Fibroblast of skin of left biceps (primary cell): Measurements from ENCODE around the gene ZP3.
"Not testable (repeated sequence)": the region's sequence is repeated elsewhere in the genome, so short reads cannot be mapped to it uniquely, and the experiment has no call there.

Experiments used
- DNase-seq, 2 experiments: peaks; one replicate each; pipeline ENCODE4 v3.0.0-alpha.2; 2013; ENCODE audit warnings: low read depth in 2 of 2

The ZP3 gene

DNA sequence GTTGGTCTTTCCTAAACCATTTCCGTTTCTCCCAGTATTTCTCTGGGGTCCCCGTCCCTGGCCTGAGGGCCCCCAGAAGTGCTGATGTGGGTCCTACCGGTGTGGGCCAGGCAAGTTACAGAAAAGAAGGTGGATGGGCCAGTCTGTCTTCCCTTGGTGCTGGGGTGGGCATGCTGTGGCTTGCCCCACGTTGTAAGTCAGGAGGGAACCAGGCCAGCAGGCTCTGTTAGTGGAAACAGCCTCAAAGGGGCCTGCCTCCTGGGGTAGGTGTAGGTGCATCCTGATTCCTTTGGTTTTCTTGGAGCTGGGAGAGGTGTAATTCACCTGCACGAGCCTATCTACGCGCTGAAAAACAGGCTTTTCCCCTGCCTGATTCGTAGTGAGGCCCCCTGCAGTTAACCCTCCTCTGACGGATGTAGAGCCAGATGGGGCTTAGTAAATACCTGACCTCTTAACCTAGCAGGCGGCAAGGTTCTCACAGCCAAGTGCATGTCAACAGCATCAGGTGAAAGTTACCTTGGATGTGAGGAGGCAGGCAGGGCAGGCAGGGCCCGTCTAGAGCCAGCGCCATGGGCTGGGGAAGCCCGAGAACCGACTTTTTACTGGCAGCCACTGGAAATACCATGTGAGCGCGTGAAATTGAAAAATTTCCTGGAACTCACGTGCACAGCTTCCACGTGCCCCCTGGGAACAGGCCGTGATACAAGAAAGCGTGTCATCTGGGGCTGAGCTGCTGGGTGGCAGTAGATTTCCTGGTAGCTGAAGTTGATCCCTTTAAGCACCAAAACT lies 61.3 kb downstream of the ZP3 start:
- not testable (repeated sequence) for DNase-seq

DNA sequence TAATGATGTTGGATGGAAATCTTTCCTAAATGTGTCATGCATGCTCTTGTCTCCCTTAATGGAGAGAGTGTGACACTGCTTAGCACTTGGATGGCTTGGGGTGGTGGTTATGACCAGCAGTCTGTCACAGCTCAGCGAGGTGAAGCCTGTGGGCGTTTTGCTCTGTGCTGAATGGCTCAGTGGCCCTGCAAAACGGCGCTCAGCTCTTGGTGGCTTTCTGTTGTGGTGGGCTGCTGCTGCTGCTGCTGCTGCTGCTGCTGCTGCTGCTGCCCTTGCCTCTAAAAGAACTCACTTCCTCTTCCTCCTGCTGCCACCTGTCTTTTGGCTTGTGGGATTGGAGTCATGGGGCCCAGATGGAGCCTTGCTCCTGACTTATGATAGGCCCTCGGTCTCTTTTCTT lies 61.9 kb downstream of the ZP3 start:
- DNase-seq = not testable (repeated sequence)

DNA sequence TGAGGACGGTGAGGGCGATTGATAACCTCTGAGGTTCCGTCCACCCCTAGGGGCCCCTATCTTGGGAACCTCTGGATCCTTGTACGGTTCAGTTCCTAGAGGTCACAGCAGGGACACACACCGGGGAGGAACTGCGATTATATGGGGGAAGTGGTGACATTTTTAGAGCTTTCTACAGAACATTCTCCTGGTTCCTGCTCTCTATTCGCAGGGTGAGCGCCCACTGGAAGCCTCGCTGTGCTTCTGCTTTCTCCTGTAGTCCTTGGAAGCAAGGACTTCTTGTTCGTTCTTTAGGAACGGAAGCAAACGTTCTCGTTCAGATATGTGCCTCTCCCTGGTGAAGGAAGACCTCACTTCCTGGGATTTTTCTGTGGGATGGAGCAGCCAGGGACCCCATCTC lies 63.2 kb downstream of the ZP3 start:
- not testable (repeated sequence) for DNase-seq
